HG03097 (cell line): ENCODE measurements around the gene ARSD.
A peak's percentile ranks its signal among the peaks of the same experiment; 100 is the strongest.
"Not testable (repeated sequence)": the region's sequence is repeated elsewhere in the genome, so short reads cannot be mapped to it uniquely, and the experiment has no call there.

Source experiments
- ATAC-seq: cut with Tn5 transposase; IDR thresholded peaks from one replicate; pipeline ENCODE4 v1.9.1; 2021; ENCODE audit not compliant: unreplicated experiment, low FRiP score

ARSD gene

GRCh38 chrX:2928583-2929434 lies at the start of gene ARSD:
Gene ARSD (minus strand): TSS chrX:2929339. CDS start chrX:2929275, 64 bp downstream.
- ATAC-seq = peak; percentile 93

- ATAC-seq = not testable (repeated sequence)
These were observed 49.5 kb upstream of the ARSD start for GRCh38 chrX:2978639-2979038.

- ATAC-seq = no peak
These were observed 45.8 kb upstream of the ARSD start for GRCh38 chrX:2974961-2975360.

- ATAC-seq = no peak
These were observed 43.3 kb upstream of the ARSD start for GRCh38 chrX:2972391-2972790.

- no peak for ATAC-seq
These were observed 39.9 kb upstream of the ARSD start for GRCh38 chrX:2969021-2969420.

GRCh38 chrX:2967998-2968909 lies 39.1 kb upstream of the ARSD start:
- ATAC-seq = no peak

- no peak for ATAC-seq
These were observed 38.4 kb upstream of the ARSD start for GRCh38 chrX:2967584-2967983.

GRCh38 chrX:2967012-2967411 lies 37.9 kb upstream of the ARSD start:
- ATAC-seq = no peak

GRCh38 chrX:2965965-2966364 lies 36.8 kb upstream of the ARSD start:
- peak; percentile 61 for ATAC-seq

- ATAC-seq = not testable (repeated sequence)
These were observed 35.1 kb upstream of the ARSD start for GRCh38 chrX:2963992-2964794.

- not testable (repeated sequence) for ATAC-seq
These were observed 34.3 kb upstream of the ARSD start for GRCh38 chrX:2963449-2963848.

GRCh38 chrX:2962381-2962780 lies 33.2 kb upstream of the ARSD start:
- ATAC-seq = no peak

GRCh38 chrX:2960861-2961515 lies 31.8 kb upstream of the ARSD start:
- no peak for ATAC-seq

GRCh38 chrX:2958199-2958598 lies 29.1 kb upstream of the ARSD start:
- ATAC-seq = no peak

GRCh38 chrX:2955838-2956237 lies 26.7 kb upstream of the ARSD start:
- no peak for ATAC-seq

- no peak for ATAC-seq
These were observed 26.1 kb upstream of the ARSD start for GRCh38 chrX:2955281-2955680.

GRCh38 chrX:2954541-2954940 lies 25.4 kb upstream of the ARSD start:
- no peak for ATAC-seq

GRCh38 chrX:2937942-2938341 lies 8.8 kb upstream of the ARSD start:
- ATAC-seq = not testable (repeated sequence)

- ATAC-seq = no peak
These were observed 5.9 kb upstream of the ARSD start for GRCh38 chrX:2934715-2935710.
